ENCODE results near the gene HOXA5. TPM values are rescaled to one million over a fixed set of nuclear protein-coding genes. Genes with fewer than 3 reads are reported as not detected.

The HOXA5 gene
- total RNA-seq, 1 donor from 2014 or later, result not detected

DNA sequence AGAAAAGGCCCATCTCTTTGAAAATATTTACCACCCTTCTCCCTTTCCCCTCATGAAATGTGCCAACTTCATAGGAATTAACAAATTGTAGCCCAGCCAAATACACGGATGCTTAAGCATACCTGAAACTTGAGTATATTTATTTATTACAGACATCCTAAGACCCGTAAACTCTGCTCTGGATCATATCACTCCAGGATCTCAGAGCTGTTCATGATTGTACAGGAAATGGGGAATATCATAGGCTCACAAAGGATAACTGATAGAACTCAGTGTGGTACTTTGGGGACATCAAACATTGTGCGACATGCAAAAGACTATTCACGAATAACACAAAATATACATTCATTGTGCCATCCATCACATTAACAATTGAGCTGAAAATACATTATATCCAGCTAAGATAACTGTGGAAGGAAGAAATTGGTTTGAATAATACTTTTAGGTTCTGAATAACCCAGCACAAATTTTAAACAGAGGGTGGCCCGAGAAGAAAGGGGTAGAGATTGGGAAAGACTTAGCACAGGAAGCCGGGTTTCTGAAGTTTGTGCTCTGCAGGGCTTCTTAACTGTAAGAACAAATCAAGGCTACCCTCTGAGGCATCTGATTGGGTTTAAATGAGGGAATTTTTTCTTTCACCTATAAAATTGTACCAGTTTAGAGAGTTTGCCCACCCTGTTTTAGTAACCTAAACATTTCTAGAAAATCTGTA lies 50.1 kb downstream of the HOXA5 start:
- H3K4me1 Mint-ChIP-seq (ENCODE audit: low read depth, unreplicated experiment), result peaks cover 28% of the 10 kb centered on the region
- H3K27me3 Mint-ChIP-seq (ENCODE audit: unreplicated experiment), result peaks cover 42% of the 10 kb centered on the region
- TF ChIP-seq, protein P1, sequence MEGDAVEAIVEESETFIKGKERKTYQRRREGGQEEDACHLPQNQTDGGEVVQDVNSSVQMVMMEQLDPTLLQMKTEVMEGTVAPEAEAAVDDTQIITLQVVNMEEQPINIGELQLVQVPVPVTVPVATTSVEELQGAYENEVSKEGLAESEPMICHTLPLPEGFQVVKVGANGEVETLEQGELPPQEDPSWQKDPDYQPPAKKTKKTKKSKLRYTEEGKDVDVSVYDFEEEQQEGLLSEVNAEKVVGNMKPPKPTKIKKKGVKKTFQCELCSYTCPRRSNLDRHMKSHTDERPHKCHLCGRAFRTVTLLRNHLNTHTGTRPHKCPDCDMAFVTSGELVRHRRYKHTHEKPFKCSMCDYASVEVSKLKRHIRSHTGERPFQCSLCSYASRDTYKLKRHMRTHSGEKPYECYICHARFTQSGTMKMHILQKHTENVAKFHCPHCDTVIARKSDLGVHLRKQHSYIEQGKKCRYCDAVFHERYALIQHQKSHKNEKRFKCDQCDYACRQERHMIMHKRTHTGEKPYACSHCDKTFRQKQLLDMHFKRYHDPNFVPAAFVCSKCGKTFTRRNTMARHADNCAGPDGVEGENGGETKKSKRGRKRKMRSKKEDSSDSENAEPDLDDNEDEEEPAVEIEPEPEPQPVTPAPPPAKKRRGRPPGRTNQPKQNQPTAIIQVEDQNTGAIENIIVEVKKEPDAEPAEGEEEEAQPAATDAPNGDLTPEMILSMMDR (IDR thresholded peaks at IDR 0.05; ENCODE audit: partially characterized antibody, unreplicated experiment), result no peak
- H3K36me3 Mint-ChIP-seq (ENCODE audit: unreplicated experiment), result no peaks in the 10 kb centered on the region
- H3K27ac Mint-ChIP-seq (ENCODE audit: unreplicated experiment), result no peak overlapping the region
- H3K9me3 Mint-ChIP-seq (ENCODE audit: unreplicated experiment), result peaks cover 12% of the 10 kb centered on the region
- no peak for DNase-seq
- H3K4me3 Mint-ChIP-seq (ENCODE audit: unreplicated experiment), result no peak overlapping the region

DNA sequence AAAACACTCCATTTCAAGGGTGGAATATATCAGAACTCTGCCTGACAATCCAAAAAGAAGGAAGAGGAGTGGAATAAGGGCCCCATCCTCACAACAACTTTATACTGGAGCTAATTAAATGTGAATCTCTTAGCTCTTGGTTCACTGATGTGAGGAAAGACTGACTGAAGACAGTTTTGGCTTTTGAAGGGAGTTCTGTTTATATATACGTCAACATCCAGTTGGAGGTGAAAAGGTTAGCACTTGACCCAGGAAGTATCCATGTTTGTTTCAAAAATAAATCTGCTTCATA lies 50.7 kb downstream of the HOXA5 start:
- Mint-ChIP-seq H3K27me3 (ENCODE audit: unreplicated experiment) (peaks cover 44% of the 10 kb centered on the region), H3K9me3 (ENCODE audit: unreplicated experiment) (peaks cover 12% of the 10 kb centered on the region)
- TF ChIP-seq, protein P1 (IDR thresholded peaks at IDR 0.05; ENCODE audit: partially characterized antibody, unreplicated experiment), result no peak

DNA sequence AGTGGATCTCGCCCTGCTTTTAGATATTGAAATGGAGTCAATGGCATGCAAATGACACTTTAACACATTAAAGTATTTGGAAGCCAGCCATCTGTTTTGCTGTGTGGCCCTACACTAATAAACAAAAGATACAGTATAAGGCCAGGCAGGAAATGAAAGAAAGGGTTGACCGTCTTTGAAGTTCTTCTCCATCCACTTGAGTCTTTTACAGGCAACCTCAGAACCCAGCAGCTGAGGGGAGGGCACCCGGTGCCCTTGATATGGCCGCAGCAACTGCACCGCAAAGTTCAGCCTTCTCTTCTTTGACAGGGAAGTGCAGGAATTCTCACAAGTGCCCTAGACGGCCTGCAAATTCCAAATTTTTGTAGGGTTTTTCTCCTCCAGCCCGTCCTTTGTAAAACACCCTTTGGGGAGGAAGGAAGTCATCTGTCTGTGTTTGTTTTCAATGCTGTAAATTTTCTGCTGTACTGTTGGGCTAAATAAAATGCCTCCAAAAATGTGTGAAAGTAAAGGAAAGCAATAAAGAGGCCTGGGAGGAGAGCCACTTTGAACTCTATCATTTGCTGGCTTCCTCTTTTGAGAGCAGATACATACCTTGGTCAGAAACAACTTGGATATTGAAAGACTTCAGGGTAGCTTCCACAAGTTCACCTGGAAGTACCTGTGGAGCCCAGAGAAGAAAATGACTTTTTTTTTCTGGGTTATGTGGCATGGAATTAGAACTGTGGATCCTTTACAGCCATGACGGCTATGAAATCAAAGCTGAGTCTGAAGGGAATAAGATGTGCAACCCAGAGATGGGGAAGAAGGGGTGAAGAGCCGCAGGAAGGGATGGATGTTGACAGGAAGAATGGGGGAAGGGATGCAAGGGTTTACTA lies 51.3 kb downstream of the HOXA5 start:
- Mint-ChIP-seq H3K27ac (ENCODE audit: unreplicated experiment) (no peak overlapping the region), H3K36me3 (ENCODE audit: unreplicated experiment) (no peaks in the 10 kb centered on the region), H3K27me3 (ENCODE audit: unreplicated experiment) (peaks cover 45% of the 10 kb centered on the region), H3K4me3 (ENCODE audit: unreplicated experiment) (no peak overlapping the region), H3K4me1 (ENCODE audit: low read depth, unreplicated experiment) (peaks cover 26% of the 10 kb centered on the region), H3K9me3 (ENCODE audit: unreplicated experiment) (peaks cover 14% of the 10 kb centered on the region)
- no peak for DNase-seq
- TF ChIP-seq, protein P1 (IDR thresholded peaks at IDR 0.05; ENCODE audit: partially characterized antibody, unreplicated experiment), result no peak

More for the DNA sequence above, 50.7 kb downstream of the HOXA5 start:
- no peak for DNase-seq
- Mint-ChIP-seq H3K4me1 (ENCODE audit: low read depth, unreplicated experiment) (peaks cover 28% of the 10 kb centered on the region), H3K27ac (ENCODE audit: unreplicated experiment) (no peak overlapping the region), H3K36me3 (ENCODE audit: unreplicated experiment) (no peaks in the 10 kb centered on the region), H3K4me3 (ENCODE audit: unreplicated experiment) (no peak overlapping the region)

DNA sequence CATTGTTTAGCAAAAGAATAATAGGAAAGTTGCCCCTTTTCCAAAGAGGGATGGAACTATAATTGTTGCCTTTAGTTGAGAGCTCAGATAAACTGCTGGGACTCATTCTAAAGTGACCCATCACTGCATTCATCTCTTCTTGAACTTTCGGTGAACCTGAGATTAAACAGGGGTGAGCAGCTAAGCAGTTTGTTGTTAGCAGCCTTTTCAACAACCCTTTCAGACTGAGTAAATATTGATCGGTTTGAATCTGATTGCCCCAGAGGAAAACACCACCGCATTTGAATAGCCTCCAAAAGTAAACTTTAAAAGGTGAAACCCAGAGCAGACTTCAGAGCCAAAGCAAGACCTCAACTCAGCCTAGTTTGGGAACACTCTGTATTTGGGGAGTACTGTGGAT lies 52.4 kb downstream of the HOXA5 start:
- Mint-ChIP-seq H3K9me3 (ENCODE audit: unreplicated experiment) (peaks cover 14% of the 10 kb centered on the region), H3K27ac (ENCODE audit: unreplicated experiment) (no peak overlapping the region), H3K27me3 (ENCODE audit: unreplicated experiment) (peaks cover 45% of the 10 kb centered on the region), H3K36me3 (ENCODE audit: unreplicated experiment) (no peaks in the 10 kb centered on the region), H3K4me1 (ENCODE audit: low read depth, unreplicated experiment) (peaks cover 24% of the 10 kb centered on the region), H3K4me3 (ENCODE audit: unreplicated experiment) (no peak overlapping the region)
- no peak for DNase-seq
- TF ChIP-seq, protein P1 (IDR thresholded peaks at IDR 0.05; ENCODE audit: partially characterized antibody, unreplicated experiment), result no peak

Small RNAs within 50 kb of the gene (microRNA-seq; reads per million reads assigned to microRNA genes)
- 3.0 reads per million, percentile 22 among the genes with 10 or more reads in this experiment for gene MIR196B (ENCODE audit: unreplicated experiment)

Other genes starting within 250 kb of the HOXA5 start
- not detected for gene HOXA1, start 47.7 kb downstream of the HOXA5 start, total RNA-seq (ENCODE audit: unreplicated experiment)
- gene HOXA2, start 41.0 kb downstream of the HOXA5 start, total RNA-seq (ENCODE audit: unreplicated experiment), result not detected
- not detected for gene HOXA4, start 12.9 kb downstream of the HOXA5 start, total RNA-seq (ENCODE audit: unreplicated experiment)
- not detected for gene HOXA6, start 4.1 kb upstream of the HOXA5 start, total RNA-seq (ENCODE audit: unreplicated experiment)
- not detected for gene HOXA3, start 8.9 kb upstream of the HOXA5 start, total RNA-seq (ENCODE audit: unreplicated experiment)
- not detected for gene HOXA7, start 13.0 kb upstream of the HOXA5 start, total RNA-seq (ENCODE audit: unreplicated experiment)
- gene HOXA9, start 21.9 kb upstream of the HOXA5 start, total RNA-seq (ENCODE audit: unreplicated experiment), result not detected
- not detected for gene HOXA10, start 30.6 kb upstream of the HOXA5 start, total RNA-seq (ENCODE audit: unreplicated experiment)
- gene HOXA11, start 41.6 kb upstream of the HOXA5 start, total RNA-seq (ENCODE audit: unreplicated experiment), result not detected
- gene HOXA13, start 56.4 kb upstream of the HOXA5 start, total RNA-seq (ENCODE audit: unreplicated experiment), result not detected
- 7.1 TPM for gene EVX1, start 99.1 kb upstream of the HOXA5 start, total RNA-seq (ENCODE audit: unreplicated experiment)

All from glutamatergic neuron (in vitro differentiated cells).